ENCODE data around the gene BEAN1.
A peak's percentile ranks its signal among the peaks of the same experiment; 100 is the strongest.

The BEAN1 gene

GRCh38 chr16:66516808-66517585, 89.9 kb downstream of the BEAN1 start (continued):
- TF ChIP-seq SP7 (tag by site-specific recombination; IDR thresholded peaks at IDR 0.05) (peak; percentile 80), ZNF776 (tag by site-specific recombination; IDR thresholded peaks at IDR 0.05; ENCODE audit: borderline replicate concordance) (no peak), PRDM4 (tag by site-specific recombination; IDR thresholded peaks at IDR 0.05) (no peak), ZNF707 (tag by site-specific recombination; IDR thresholded peaks at IDR 0.05) (no peak), TRIM28 (IDR thresholded peaks at IDR 0.05; ENCODE audit: borderline replicate concordance, low read length) (no peak), ZNF266 (tag by site-specific recombination; IDR thresholded peaks at IDR 0.05; ENCODE audit: low read depth) (no peak), ZNF791 (tag by site-specific recombination; IDR thresholded peaks at IDR 0.05) (no peak), ZNF404 (tag by site-specific recombination; IDR thresholded peaks at IDR 0.05) (no peak), ZFP41 (tag by site-specific recombination; IDR thresholded peaks at IDR 0.05; ENCODE audit: borderline replicate concordance) (no peak), ZNF175 (tag by site-specific recombination; IDR thresholded peaks at IDR 0.05) (no peak), ZNF677 (tag by site-specific recombination; IDR thresholded peaks at IDR 0.05) (no peak), ZNF10 (tag by site-specific recombination; IDR thresholded peaks at IDR 0.05) (no peak), ZNF555 (tag by site-specific recombination; conservative IDR thresholded peaks at IDR 0.05) (no peak), GLIS2 (tag by site-specific recombination; IDR thresholded peaks at IDR 0.05) (no peak), MEIS1 (CRISPR knock-in tag; IDR thresholded peaks at IDR 0.05; ENCODE audit: borderline replicate concordance) (no peak), ZNF514 (tag by site-specific recombination; IDR thresholded peaks at IDR 0.05) (no peak), ZNF223 (tag by site-specific recombination; IDR thresholded peaks at IDR 0.05) (no peak), YY2 (tag by site-specific recombination; IDR thresholded peaks at IDR 0.05) (no peak), KLF10 (tag by site-specific recombination; IDR thresholded peaks at IDR 0.05) (peak; percentile 59; the same call in 1 of the 2 replicates), KLF9 (tag by site-specific recombination; IDR thresholded peaks at IDR 0.05; ENCODE audit: low read depth) (peak; percentile 81), ZBTB44 (tag by site-specific recombination; IDR thresholded peaks at IDR 0.05) (no peak), ZNF513 (tag by site-specific recombination; IDR thresholded peaks at IDR 0.05) (no peak), GLIS1 (tag by site-specific recombination; IDR thresholded peaks at IDR 0.05) (peak; percentile 33; the same call in 1 of the 2 replicates), GLI2 (tag by site-specific recombination; IDR thresholded peaks at IDR 0.05; ENCODE audit: borderline replicate concordance, low read depth) (no peak), ZNF530 (tag by site-specific recombination; IDR thresholded peaks at IDR 0.05; ENCODE audit: low read depth) (no peak), ZNF473 (tag by site-specific recombination; IDR thresholded peaks at IDR 0.05) (no peak), ZNF335 (tag by site-specific recombination; conservative IDR thresholded peaks at IDR 0.05) (peak; percentile 15; the same call in 1 of the 2 replicates), ZNF571 (tag by site-specific recombination; IDR thresholded peaks at IDR 0.05) (no peak), ZNF292 (tag by site-specific recombination; IDR thresholded peaks at IDR 0.05; ENCODE audit: borderline replicate concordance, low read depth) (no peak), ZBTB48 (tag by site-specific recombination; IDR thresholded peaks at IDR 0.05) (no peak), ZNF670 (tag by site-specific recombination; IDR thresholded peaks at IDR 0.05; ENCODE audit: low read depth) (no peak), ZNF654 (tag by site-specific recombination; IDR thresholded peaks at IDR 0.05; ENCODE audit: low read depth) (no peak)
- TF ChIP-seq, protein P1, sequence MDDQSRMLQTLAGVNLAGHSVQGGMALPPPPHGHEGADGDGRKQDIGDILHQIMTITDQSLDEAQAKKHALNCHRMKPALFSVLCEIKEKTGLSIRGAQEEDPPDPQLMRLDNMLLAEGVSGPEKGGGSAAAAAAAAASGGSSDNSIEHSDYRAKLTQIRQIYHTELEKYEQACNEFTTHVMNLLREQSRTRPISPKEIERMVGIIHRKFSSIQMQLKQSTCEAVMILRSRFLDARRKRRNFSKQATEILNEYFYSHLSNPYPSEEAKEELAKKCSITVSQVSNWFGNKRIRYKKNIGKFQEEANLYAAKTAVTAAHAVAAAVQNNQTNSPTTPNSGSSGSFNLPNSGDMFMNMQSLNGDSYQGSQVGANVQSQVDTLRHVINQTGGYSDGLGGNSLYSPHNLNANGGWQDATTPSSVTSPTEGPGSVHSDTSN (CRISPR knock-in tag; IDR thresholded peaks at IDR 0.05) = no peak
- TF ChIP-seq, protein P2, sequence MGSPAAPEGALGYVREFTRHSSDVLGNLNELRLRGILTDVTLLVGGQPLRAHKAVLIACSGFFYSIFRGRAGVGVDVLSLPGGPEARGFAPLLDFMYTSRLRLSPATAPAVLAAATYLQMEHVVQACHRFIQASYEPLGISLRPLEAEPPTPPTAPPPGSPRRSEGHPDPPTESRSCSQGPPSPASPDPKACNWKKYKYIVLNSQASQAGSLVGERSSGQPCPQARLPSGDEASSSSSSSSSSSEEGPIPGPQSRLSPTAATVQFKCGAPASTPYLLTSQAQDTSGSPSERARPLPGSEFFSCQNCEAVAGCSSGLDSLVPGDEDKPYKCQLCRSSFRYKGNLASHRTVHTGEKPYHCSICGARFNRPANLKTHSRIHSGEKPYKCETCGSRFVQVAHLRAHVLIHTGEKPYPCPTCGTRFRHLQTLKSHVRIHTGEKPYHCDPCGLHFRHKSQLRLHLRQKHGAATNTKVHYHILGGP (tag by site-specific recombination; IDR thresholded peaks at IDR 0.05) = no peak

Data from HEK293 (cell line).